ENCODE measurements around the gene SPRYD4. TPM values are rescaled to one million over a fixed set of nuclear protein-coding genes. Genes with fewer than 3 reads are reported as not detected.

The SPRYD4 gene
- total RNA-seq, 4 donors from 2014 or later, result 2.3 to 3.6 (median 2.9) TPM

- intact Hi-C loops (cut with DNase I), result loop anchor here (10.0 kb wide), 1 partner anchor 125 kb away; no protein-coding TSS in a partner anchor
- Histone ChIP-seq H3K4me1 (peaks cover 7 to 15% (median 11%) of the 10 kb centered on the region in 3 donors), H3K36me3 (no peaks in the 10 kb centered on the region), H3K4me3 (no peak overlapping the region), H3K27me3 (no peaks in the 10 kb centered on the region), H3K27ac (peak overlapping the region in 1 of 4 donors; percentile 95), H3K9me3 (no peaks in the 10 kb centered on the region)
- 82 to 91% methylated on average over 3 of the region's 3 CpGs for WGBS, 2 donors
- no peak for DNase-seq
- TF ChIP-seq CTCF (IDR thresholded peaks at IDR 0.05), result no peak
- no peak for TF ChIP-seq POLR2A (IDR thresholded peaks at IDR 0.05)
Measured at GRCh38 chr12:56450241-56450640, 18.1 kb upstream of the SPRYD4 start.

- intact Hi-C loops (cut with DNase I), result loop anchor here (10.0 kb wide), 1 partner anchor 126 kb away; no protein-coding TSS in a partner anchor
- Histone ChIP-seq H3K9me3 (no peaks in the 10 kb centered on the region), H3K27ac (no peak overlapping the region), H3K27me3 (no peaks in the 10 kb centered on the region), H3K4me1 (peaks cover 7 to 15% (median 11%) of the 10 kb centered on the region in 3 donors), H3K36me3 (no peaks in the 10 kb centered on the region), H3K4me3 (no peak overlapping the region)
- TF ChIP-seq POLR2A (IDR thresholded peaks at IDR 0.05), result no peak
- TF ChIP-seq CTCF (IDR thresholded peaks at IDR 0.05), result no peak
- DNase-seq, result no peak
- 72 to 83% methylated on average over 4 to 5 of the region's 5 CpGs for WGBS, 2 donors
Measured at GRCh38 chr12:56451147-56451546, 17.2 kb upstream of the SPRYD4 start.

DNA sequence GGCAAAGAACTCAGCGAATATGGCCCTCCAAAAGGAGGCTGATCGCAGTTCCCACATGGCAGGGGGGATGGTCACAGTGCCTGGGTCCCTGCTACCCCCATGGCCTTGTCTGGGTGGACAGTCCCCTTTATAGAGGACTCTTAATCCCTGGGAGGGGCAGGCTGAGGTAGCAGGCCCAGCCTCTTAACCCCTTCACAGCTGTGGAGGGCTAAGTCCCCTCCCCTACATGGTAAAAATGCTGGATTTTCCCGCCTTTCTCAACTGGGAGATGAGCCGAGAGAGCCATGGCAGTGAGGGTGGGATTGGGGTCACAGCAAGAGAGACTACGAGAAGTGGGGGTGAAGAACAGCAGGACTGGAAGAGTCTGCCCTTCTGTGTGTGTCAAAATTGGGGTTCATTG is 13.8 kb upstream of the SPRYD4 start, which contains the start of gene MIP:
MIP (minus strand) TSS at position 101 of the 400 bp plus-strand sequence; CDS start at position 57, 44 bp downstream.
- no peak for TF ChIP-seq CTCF (IDR thresholded peaks at IDR 0.05)
- no peak for TF ChIP-seq POLR2A (IDR thresholded peaks at IDR 0.05)
- no peak for DNase-seq
- 89 to 95% methylated on average over 3 to 5 of the region's 5 CpGs for WGBS, 2 donors
- Histone ChIP-seq H3K4me3 (no peak within 1 kb of the TSS), H3K36me3 (no peaks in the 10 kb centered on the region), H3K27ac (no peak within 1 kb of the TSS), H3K27me3 (no peaks in the 10 kb centered on the region), H3K9me3 (no peaks in the 10 kb centered on the region), H3K4me1 (peaks cover 0 to 6% (median 4%) of the 10 kb centered on the region in 3 donors)
- intact Hi-C loops (cut with DNase I), result loop anchor here (10.0 kb wide), 1 partner anchor 130 kb away; no protein-coding TSS in a partner anchor

GRCh38 chr12:56457817-56458216 is 10.6 kb upstream of the SPRYD4 start:
- intact Hi-C loops (cut with DNase I), result loop anchor here (10.0 kb wide), 1 partner anchor 133 kb away; no protein-coding TSS in a partner anchor
- H3K4me1 ChIP-seq, result no peaks in the 10 kb centered on the region
- H3K27ac ChIP-seq, result no peak overlapping the region
- WGBS, 2 donors, result 73 to 85% methylated on average over 4 of the region's 4 CpGs
- H3K27me3 ChIP-seq, result no peaks in the 10 kb centered on the region
- no peaks in the 10 kb centered on the region for H3K36me3 ChIP-seq
- H3K4me3 ChIP-seq, result no peak overlapping the region
- DNase-seq, result no peak
- no peaks in the 10 kb centered on the region for H3K9me3 ChIP-seq
- TF ChIP-seq POLR2A (IDR thresholded peaks at IDR 0.05) (no peak), CTCF (IDR thresholded peaks at IDR 0.05) (no peak)

DNA sequence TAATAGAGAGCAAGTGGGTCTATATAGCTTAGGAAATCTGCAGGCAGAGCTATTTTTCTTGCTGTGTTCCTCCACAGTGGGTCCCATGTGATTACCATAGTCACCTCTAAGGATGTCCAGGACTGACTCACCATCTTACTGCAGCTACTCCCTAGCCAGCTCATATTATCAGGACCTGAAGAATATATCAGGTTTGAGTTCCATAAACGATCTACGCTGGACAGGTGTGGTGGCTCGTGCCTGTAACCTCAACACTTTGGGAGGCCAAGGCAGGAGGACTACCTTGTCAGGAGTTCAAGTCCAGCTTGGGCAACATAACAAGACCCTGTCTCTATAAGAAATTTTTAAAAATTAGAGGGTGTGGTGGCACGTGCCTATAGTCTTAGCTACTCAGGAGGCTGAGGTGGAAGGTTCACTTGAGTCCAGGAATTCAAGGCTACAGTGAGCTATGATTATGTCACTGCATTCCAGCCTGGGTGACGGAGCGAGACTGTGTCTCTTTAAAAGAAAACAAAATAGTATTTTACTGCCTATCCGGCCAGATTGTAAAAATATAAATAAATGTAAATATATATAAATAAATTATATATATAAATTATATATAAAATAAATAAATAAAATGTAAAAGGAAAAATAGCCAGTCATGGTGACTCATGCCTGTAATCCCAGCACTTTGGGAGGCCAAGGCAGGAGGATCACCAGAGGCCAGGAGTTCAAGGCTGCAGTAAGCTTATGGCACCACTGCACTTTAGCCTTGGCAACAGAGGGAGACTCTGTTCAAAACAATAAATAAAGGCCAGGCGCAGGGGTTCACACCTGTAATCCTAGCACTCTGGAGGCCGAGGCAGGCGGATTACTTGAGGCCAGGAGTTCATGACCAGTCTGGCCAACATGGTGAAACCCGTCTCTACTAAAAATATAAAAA is 6.9 kb upstream of the SPRYD4 start:
- no peak for TF ChIP-seq POLR2A (IDR thresholded peaks at IDR 0.05)
- no peak for TF ChIP-seq CTCF (IDR thresholded peaks at IDR 0.05)
- no peak for DNase-seq
- no peak overlapping the region for H3K4me3 ChIP-seq
- H3K27me3 ChIP-seq, result no peaks in the 10 kb centered on the region
- H3K36me3 ChIP-seq, result no peaks in the 10 kb centered on the region
- 72 to 79% methylated on average over 9 to 11 of the region's 11 CpGs for WGBS, 2 donors
- intact Hi-C loops (cut with DNase I), result no loop called here
- peaks cover 0 to 9% (median 0%) of the 10 kb centered on the region in 3 donors for H3K4me1 ChIP-seq
- no peak overlapping the region for H3K27ac ChIP-seq
- no peaks in the 10 kb centered on the region for H3K9me3 ChIP-seq

All from esophagus squamous epithelium (tissue), 5 donors.